ENCODE measurements around the gene CMTM6.
A peak's percentile ranks its signal among the peaks of the same experiment; 100 is the strongest.
"Not testable (repeated sequence)": the region's sequence is repeated elsewhere in the genome, so short reads cannot be mapped to it uniquely, and the experiment has no call there.

Gene CMTM6

GRCh38 chr3:32463415-32463814 lies 39.2 kb downstream of the CMTM6 start:
- not testable (repeated sequence) for DNase-seq

DNA sequence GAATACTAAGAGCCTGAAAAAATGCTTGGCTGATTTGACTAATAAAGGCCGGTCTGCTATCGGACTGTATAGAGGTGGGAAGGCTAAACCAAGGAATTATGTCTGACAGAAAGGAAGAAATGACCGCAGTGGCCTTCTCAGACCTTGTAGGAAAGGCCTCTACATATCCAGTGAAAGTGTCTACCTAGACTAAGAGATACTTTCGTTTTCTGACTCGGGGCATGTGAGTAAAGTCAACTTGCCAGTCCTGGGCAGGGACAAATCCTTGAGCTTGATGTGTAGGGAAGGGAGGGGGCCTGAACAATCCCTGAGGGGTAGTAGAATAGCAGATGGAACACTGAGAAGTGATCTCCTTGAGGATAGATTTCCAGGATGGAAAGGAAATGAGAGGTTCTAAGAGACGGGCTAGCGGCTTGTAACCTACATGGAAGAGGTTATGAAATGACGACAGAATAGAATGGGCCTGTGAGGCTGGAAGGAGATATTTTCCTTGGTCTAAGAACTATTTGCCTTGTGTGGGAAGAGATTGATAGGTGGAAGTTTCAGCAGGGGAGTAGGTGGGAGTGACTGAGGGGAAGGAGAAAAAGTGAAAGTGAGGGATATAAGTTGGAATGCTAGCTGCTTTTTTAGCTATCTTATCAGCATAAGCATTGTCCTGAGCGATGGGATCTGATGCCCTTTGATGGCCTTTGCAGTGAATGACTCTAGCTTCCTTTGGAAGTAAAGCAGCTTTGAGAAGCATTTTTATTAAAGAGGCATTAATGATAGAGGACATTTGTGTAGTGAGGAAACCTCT lies 40.3 kb downstream of the CMTM6 start:
- not testable (repeated sequence) for DNase-seq

GRCh38 chr3:32460817-32461496 lies 41.7 kb downstream of the CMTM6 start:
- DNase-seq, result not testable (repeated sequence)

GRCh38 chr3:32460031-32460749 lies 42.5 kb downstream of the CMTM6 start:
- peak; percentile 44 for DNase-seq

DNA sequence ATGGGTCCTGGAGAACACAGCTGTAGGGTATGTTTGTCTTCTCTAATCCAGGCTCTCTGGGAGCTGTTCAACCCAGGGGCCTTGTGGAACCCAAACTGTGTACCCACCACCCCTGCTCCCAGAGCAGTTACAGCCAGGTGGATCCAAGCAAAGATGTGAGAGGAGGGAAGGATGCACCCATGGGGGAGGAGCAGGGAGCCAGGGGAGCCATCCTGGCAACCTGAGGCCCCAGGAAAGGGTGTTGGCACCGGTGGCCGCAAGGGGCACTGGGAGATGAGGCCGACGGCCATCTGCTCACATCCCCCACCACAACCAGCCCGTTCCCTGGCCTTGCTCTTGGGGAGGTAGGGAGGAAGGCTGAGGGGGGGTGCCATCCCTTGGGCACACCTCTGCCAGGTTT lies 43.2 kb downstream of the CMTM6 start:
- DNase-seq, result no peak

DNA sequence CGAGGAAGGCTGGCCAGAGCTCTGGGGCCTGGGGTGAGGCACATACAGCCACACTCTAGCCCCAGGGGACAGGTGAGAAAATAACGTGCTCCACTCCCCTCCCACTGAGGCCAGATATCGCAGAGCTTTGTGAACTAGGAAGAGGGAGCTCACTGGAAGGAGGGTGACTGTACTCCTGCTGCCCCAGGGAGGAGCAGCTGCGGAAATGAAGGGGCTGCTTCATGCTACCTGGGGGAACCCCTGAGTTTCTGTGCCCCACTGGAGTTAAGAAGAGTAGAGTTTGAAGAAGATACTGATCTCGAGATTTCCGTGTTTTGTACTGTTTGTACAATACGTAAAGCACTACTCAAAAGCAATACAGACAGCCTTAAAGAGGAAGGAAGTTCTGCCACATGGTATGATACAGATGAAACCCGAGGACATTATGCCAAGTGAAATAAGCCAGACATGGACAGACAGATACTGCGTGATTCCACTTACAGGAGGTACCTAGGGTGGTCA lies 44.6 kb downstream of the CMTM6 start:
- no peak for DNase-seq

DNA sequence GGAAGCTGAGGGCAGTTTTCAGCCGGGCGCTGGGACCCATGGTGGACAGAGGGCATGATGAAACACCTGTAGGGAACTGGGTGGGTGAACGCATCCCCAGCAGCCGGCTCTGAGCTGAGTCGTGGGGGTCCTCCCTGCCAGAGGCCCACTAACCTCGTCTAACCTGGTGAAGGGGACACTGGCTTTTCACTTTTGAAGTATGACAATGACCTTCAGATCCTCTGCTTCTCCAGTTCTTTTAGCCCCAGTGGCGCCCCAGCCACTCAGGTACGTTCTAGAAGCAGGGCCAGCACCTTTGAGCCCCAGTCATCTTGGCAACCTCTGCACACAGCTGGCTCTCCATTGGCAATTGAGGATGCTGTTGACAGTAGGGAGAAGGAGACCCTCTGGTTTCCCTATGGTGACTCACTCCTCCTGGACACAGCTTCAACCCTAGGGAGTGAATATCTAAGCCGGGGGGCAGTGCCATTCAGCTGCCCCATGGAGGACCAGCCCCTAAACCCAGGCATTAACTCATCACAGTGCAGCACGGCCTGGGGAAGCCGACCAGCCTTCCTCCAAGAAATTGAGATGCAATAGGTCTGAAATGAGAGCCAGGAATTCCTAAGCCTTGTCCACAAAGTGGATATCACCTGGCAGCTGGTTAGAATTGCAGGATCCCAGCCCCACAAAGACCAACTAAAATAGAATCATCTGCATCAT lies 46.1 kb downstream of the CMTM6 start:
- DNase-seq, result no peak

DNA sequence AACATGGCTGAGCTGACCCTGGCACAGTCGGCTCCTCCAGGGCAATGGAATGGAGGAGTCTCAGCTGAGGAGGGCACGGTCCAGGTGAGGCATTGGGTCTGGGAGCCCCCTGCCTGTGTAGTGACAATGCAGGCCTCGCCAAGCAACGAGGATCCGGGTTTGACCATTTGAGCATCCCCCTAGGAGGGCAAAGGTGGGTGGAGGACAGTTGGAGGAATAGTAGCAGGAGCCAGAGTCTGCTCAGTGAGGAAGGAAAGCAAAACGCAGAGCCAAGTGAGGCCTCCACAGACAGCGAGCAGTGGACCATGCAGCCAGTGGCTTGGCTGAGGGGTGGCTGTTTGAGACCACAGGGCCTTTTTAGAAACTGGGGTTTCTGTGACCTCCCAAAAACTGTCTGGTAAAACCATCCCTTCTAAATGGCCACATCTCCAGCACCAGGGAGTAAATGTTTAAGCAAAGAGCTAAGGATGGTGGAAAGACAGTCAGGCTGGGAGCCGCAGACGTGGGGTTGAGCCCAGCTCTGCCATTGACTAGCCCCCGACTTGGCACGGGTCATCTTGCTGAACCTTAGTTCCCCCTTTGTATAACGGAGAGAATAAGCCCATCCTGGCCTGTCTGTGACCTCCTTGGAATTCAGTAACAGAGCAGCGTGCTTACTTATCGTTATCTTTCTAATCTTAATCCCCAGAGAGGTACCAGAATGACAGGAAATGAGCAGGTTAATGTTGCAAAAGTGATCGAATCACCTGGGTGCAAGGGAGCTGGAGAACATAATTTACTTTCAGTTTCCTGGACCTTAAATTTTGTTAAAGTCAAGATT lies 46.8 kb downstream of the CMTM6 start:
- no peak for DNase-seq

- no peak for DNase-seq
These were observed 47.7 kb downstream of the CMTM6 start for GRCh38 chr3:32454731-32455608.

DNA sequence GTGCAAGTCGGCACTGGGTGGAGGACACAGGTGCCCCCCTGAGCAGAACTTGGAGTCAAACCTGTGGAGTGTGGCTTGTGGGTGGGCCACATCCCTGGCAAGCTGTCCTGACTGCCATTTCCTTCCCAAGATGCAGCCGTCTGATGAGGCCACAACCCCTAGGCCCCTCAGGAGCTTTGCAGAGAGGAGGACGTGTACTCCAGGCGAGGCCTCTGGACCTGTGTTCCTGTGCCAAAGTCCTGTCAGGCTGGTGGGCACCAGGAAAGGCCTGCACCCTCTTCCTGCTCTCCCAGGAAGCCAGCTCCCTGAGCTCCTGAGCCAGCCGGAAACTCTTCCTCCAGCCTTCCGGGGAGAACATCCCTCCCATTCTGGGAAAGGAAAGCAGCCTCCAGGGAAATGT lies 48.5 kb downstream of the CMTM6 start:
- no peak for DNase-seq

DNA sequence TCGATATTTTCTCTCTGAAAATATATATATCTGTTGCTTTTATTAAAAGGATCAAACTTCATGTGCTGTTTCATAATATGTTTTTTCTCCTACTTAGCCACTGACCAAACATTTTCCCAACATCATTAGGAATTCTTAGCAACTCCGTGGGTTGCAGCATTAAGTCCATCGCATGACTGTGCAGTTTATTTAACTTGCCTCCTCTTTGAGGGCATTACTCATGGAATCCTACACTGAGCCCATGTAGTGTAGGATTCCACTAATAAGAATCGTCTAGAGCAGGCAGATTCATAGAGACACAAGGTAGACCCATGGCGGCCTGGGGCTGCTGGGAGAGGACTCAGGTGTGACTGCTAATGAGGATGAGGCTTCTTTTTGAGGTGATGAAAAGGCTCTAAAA lies 49.3 kb downstream of the CMTM6 start:
- DNase-seq, result no peak

- no peak for DNase-seq
These were observed 50.6 kb downstream of the CMTM6 start for GRCh38 chr3:32452009-32452408.

DNA sequence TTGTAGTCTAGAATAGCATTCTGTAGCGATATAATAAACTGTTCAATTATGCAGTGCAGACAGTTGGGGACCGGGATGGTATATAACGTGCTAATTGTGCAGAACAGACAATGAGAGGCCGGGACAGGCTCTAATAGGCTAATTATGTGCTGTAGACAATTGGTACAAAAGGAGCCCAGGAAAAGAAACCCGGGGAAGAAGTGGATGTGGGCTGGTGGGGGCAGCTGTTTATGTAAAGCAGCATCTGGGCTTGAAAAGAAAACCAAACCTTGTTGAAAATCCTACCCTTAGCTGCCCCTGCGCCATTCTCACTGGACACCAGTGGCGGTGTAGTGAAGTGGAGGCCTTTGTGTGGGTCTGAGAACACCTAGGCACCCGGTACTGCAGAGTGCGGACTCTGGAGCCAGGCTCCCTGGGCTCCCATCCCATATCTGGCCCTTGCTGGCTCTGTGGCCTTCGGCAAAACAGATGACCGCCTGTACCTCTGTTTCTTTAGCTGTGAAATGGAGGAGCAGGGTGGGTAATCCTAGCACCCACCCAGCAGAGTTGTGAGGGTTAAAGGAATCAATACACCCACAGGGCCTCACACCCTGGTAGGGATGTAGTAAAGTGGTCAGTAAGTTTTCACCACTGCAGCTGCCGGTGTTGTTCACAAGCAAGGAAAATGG lies 51.5 kb downstream of the CMTM6 start:
- DNase-seq, result no peak

- DNase-seq, result no peak
These were observed 52.2 kb downstream of the CMTM6 start for GRCh38 chr3:32450426-32450825.

DNA sequence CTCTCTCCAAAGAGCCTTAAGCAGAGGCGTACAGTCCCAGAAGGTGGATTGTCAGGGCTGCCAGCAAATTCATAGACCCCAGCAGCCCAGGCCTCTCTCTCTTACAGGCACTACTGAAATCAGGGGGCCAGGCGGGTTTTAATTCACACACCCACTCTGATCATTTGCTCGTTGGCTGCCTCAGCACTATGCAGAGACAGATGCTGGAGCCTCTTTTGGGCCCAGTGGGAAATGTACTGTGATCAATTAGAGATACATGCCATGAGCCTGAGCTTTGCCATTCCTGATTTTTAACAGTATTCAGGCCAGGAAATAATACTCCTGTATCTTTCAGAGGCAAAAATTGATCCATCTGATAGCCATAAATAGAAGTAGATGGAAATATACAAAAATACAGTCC lies 53.0 kb downstream of the CMTM6 start:
- no peak for DNase-seq

DNA sequence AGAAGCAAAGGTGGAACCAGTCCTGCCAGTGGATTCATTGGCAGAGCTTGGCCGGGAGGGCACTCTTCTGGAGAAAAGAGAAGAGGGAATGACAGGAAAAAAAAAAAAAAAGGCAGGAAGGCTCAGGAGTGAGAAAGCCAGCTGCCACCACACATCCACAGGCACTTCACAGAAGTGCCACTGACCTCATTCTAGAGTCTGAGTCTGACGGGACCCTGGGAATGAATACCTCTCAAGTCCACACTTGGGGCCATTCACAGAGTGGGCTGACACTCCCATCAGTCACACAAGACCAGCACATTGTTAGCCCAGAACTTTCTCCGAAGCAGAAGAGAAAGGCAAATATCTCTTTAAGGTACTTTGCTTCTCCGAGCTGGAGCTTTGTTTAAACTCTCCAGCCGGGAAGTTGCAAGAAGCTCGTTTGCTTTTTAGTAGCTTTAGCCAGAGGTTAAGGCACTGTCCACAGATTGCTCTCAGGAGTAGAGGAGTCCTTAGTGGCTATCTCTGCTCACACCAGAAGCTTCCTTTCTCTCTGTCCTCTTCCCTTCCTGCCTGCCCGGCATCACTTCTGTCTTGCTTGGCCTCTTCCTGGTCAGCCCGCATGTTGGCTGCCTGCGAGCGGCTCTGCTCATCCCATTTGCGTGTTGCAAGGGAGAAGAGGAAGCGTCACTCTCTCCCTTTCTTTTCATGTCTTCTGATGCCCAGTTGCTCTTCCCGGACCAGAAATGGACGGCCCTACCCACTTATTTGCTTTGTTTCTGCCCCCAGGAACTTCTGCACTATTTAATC lies 53.8 kb downstream of the CMTM6 start:
- DNase-seq, result no peak

DNA sequence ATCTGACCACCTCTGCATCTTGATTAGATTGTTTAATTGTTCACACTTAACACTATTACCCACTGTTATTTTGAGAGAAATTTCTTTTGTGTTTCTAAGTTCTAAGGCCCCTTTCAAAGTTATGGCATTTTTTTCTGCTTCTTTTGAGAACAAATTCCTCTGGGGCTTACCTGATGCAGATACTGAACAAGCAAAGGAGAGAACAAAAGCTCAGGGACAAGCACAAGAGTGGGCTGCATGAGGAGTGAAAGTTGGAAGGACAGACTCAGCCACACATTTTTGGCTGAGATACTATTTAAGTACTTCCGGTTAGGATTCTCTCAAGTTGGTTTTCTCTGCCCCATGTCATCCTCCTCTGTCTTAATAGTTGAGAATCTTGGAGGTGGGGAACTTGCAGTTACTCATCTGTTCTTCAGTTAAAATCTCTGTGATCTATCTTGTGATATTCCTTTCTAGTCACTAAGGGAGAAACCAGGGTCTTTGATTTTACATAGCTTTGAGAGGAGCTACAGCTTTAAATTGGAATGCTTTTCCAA lies 54.7 kb downstream of the CMTM6 start:
- DNase-seq, result no peak

- DNase-seq, result no peak
These were observed 59.2 kb downstream of the CMTM6 start for GRCh38 chr3:32443478-32443877.

GRCh38 chr3:32442766-32443165 lies 59.9 kb downstream of the CMTM6 start:
- no peak for DNase-seq
